Activated B cell treated with CpG ODN at 0.5 μM for 24 hours (primary cell): ENCODE data around the gene NFATC3. TPM values are rescaled to one million over a fixed set of nuclear protein-coding genes. Genes with fewer than 3 reads are reported as not detected.

ENCODE experiments used
- ATAC-seq: fragments of 200-7000 bp; cut with Tn5 transposase; one replicate; pipeline ENCODE4 v1.10.0; 2021; ENCODE audit warnings: low read depth, mild to moderate bottlenecking, moderate library complexity
- CTCF ChIA-PET: fragments of 350-600 bp; sonication (Branson Sonifier 250); formaldehyde crosslinking; loops from one replicate; lab custom pipeline; 2021; ENCODE audit warnings: antibody characterized with exemption; lab: Charles Lee
- POLR2A ChIA-PET: fragments of 350-600 bp; sonication (Branson Sonifier 250); formaldehyde crosslinking; loops from one replicate; lab custom pipeline; 2021; ENCODE audit warnings: antibody characterized with exemption; lab: Charles Lee
- DNase-seq: peaks from one replicate; pipeline ENCODE4 v3.0.0; 2022
- H3K27ac Mint-ChIP-seq: one replicate; pipeline ENCODE4 v1.8.0; 2020; ENCODE audit warnings: mixed read lengths
- H3K27me3 Mint-ChIP-seq: one replicate; pipeline ENCODE4 v1.8.0; 2021; ENCODE audit warnings: mixed read lengths
- H3K36me3 Mint-ChIP-seq: one replicate; pipeline ENCODE4 v1.8.0; 2021; ENCODE audit warnings: low read depth, mixed read lengths
- H3K4me1 Mint-ChIP-seq: one replicate; pipeline ENCODE4 v1.8.0; 2021; ENCODE audit warnings: mixed read lengths
- H3K4me3 Mint-ChIP-seq: one replicate; pipeline ENCODE4 v1.8.0; 2020; ENCODE audit warnings: mild to moderate bottlenecking, mixed read lengths
- H3K9me3 Mint-ChIP-seq: one replicate; pipeline ENCODE4 v1.8.0; 2020; ENCODE audit warnings: mixed read lengths
- intact Hi-C: fragments of 100-400 bp; cut with micrococcal nuclease; formaldehyde crosslinking; loops from one replicate; pipeline ENCODE4 v1.15.1; 2024
- total RNA-seq: library from RNA; stranded (reverse); gene quantifications from 2 replicates; pipeline ENCODE4 v1.2.3, GENCODE V29; 2022
- TF ChIP-seq, protein P1 (sequence below): fragments of 200-600 bp; IDR thresholded peaks from one replicate; pipeline ENCODE4 v1.8.0; 2022; ENCODE audit warnings: antibody characterized with exemption, mild to moderate bottlenecking

NFATC3 gene
- total RNA-seq, 1 donor from 2014 or later: 72.0 TPM

DNA sequence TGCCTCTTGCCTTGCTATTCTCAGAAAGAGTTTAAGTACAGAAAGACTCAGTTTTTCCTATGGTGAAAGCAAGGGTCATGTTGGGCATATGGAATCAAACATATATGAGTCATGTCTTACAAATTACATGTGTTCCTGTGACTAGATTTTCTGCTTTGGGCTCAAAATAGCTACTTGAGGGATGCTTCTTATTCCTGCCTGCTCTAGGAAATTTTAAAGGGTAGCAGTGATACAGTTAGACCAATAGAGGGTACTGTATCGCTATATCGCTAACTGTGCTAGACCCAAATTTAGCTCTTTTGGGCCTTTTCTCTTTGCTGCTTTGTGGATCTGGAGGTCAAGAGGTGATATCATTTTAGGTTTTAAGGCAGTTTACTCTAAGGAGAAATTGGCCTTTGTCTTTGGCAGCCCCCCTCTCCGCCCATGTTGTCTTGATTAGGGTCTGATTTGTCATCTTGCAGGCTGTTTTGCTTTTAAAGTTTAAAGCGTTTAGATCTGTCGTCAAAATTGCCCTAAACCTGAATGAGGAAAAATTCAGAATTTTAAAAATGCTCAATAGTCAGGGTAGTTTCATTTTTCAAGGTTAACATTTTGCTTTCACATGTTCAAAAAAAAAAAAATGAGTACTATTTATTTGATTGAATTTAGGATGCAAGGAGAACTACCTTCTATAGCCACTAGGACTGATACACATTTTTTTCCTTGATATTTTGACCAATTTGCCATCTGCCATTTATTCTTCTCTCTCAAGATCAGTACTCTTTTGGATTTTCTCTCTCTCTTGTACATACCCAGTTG is 8.8 kb downstream of the NFATC3 start:
- Mint-ChIP-seq H3K27me3 (no peaks in the 10 kb centered on the region), H3K4me1 (peaks cover 87% of the 10 kb centered on the region), H3K9me3 (no peaks in the 10 kb centered on the region), H3K4me3 (peak overlapping the region; percentile 6), H3K27ac (peak overlapping the region; percentile 65), H3K36me3 (peaks cover 1% of the 10 kb centered on the region)
- ChIA-PET CTCF (interaction anchor here (0.6 to 3.8 kb wide), 16 partner anchors 9 to 234 kb away, joined by 3 to 42 read pairs (median 5); partner anchors contain the start of genes NFATC3 and PLA2G15), POLR2A (interaction anchor here (0.5 to 2.5 kb wide), 7 partner anchors 10 to 133 kb away, joined by 3 to 15 read pairs (median 3); partner anchors contain the start of gene NFATC3)
- peak; percentile 67 for ATAC-seq
- intact Hi-C loops: loop anchor here (1.0 kb wide), 4 partner anchors 9 to 234 kb away; partner anchors contain the start of gene NFATC3
- DNase-seq: no peak
- TF ChIP-seq, protein P1, sequence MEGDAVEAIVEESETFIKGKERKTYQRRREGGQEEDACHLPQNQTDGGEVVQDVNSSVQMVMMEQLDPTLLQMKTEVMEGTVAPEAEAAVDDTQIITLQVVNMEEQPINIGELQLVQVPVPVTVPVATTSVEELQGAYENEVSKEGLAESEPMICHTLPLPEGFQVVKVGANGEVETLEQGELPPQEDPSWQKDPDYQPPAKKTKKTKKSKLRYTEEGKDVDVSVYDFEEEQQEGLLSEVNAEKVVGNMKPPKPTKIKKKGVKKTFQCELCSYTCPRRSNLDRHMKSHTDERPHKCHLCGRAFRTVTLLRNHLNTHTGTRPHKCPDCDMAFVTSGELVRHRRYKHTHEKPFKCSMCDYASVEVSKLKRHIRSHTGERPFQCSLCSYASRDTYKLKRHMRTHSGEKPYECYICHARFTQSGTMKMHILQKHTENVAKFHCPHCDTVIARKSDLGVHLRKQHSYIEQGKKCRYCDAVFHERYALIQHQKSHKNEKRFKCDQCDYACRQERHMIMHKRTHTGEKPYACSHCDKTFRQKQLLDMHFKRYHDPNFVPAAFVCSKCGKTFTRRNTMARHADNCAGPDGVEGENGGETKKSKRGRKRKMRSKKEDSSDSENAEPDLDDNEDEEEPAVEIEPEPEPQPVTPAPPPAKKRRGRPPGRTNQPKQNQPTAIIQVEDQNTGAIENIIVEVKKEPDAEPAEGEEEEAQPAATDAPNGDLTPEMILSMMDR: no peak

GRCh38 chr16:68094614-68094934 is 9.4 kb downstream of the NFATC3 start:
- H3K4me3 Mint-ChIP-seq: no peak overlapping the region
- no peak for DNase-seq
- peaks cover 83% of the 10 kb centered on the region for H3K4me1 Mint-ChIP-seq
- H3K9me3 Mint-ChIP-seq: no peaks in the 10 kb centered on the region
- intact Hi-C loops: loop anchor here (1.0 kb wide), 4 partner anchors 9 to 234 kb away; partner anchors contain the start of gene NFATC3
- H3K27me3 Mint-ChIP-seq: no peaks in the 10 kb centered on the region
- H3K36me3 Mint-ChIP-seq: peaks cover 4% of the 10 kb centered on the region
- H3K27ac Mint-ChIP-seq: peak overlapping the region; percentile 10
- ChIA-PET CTCF (interaction anchor here (1.0 to 3.8 kb wide), 7 partner anchors 12 to 134 kb away, joined by 3 to 42 read pairs (median 8); no protein-coding TSS in a partner anchor), POLR2A (interaction anchor here (0.6 to 1.1 kb wide), 2 partner anchors 25 to 27 kb away, joined by 3 to 8 read pairs; no protein-coding TSS in a partner anchor)
- no peak for ATAC-seq
- TF ChIP-seq, protein P1: no peak

DNA sequence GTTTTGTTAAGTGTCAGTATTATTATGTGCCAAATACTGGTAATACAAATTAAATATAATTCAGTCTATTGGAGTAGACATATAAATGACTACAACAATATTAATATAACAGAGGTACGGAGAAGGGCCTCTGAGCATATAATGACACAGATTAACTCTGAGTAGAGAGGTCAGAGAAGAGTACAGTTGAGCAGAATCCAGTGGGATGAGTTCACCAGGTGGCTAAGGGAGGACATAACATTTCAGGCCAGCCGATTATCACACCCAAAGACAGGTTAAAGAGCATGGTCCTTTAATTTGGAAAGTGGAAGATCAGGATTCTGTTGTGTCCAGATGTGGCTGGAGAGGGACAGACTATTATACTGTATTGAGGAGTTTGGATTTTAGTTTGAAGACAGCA is 11.3 kb downstream of the NFATC3 start:
- Mint-ChIP-seq H3K27me3 (no peaks in the 10 kb centered on the region), H3K9me3 (no peaks in the 10 kb centered on the region), H3K4me1 (peaks cover 74% of the 10 kb centered on the region), H3K4me3 (no peak overlapping the region), H3K27ac (peak overlapping the region; percentile 30), H3K36me3 (peaks cover 5% of the 10 kb centered on the region)
- ATAC-seq: no peak
- ChIA-PET POLR2A (interaction anchor here (1.9 kb wide), 1 partner anchor 12 kb away, joined by 4 read pairs; no protein-coding TSS in a partner anchor), CTCF (no interaction called here)
- intact Hi-C loops: no loop called here
- DNase-seq: no peak
- TF ChIP-seq, protein P1: no peak

DNA sequence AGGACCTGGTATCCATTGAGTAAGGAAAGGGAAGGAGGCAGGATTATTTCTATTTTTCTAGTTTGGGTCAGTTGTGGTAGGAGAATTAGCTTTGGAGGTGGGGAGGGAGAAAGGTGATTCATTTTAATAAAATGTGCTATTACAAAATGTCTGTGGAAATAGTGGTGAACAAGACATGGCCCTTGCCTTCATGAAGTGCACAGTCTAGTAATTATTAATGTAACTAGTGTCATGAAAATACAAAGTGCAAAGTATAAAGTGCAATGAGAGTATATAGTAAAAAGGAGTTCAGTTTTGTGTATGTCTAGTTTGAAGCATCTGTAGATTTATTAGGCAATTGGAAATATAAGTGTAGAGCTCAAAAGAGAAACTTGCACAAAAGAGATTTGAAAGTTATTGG is 11.9 kb downstream of the NFATC3 start:
- no peaks in the 10 kb centered on the region for H3K27me3 Mint-ChIP-seq
- H3K4me1 Mint-ChIP-seq: peaks cover 73% of the 10 kb centered on the region
- ChIA-PET CTCF (interaction anchor here (0.8 kb wide), 1 partner anchor 131 kb away, joined by 4 read pairs; no protein-coding TSS in a partner anchor), POLR2A (interaction anchor here (0.9 to 1.9 kb wide), 2 partner anchors 13 to 23 kb away, joined by 3 to 4 read pairs; no protein-coding TSS in a partner anchor)
- H3K36me3 Mint-ChIP-seq: peaks cover 7% of the 10 kb centered on the region
- no peak for DNase-seq
- TF ChIP-seq, protein P1: no peak
- peak overlapping the region; percentile 30 for H3K27ac Mint-ChIP-seq
- no peak overlapping the region for H3K4me3 Mint-ChIP-seq
- no peak for ATAC-seq
- no peaks in the 10 kb centered on the region for H3K9me3 Mint-ChIP-seq
- intact Hi-C loops: no loop called here

DNA sequence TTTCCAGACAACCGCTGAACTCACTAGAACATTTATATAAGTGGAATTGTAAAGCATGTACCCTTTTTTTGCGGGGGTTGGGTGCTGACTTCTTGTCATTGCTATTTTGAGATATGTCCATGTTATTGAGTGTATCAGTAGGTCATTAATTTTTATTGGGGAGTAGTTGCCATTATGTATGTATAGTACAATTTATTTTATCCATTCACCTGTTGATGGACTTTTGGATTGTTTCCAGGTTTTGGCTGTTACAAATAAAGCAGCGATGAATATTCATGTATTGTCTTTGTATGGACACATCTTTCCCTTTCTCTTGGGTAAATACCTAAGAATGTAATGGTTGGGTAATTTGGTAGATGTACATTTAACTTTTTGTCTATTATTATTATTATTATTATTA is 12.7 kb downstream of the NFATC3 start:
- CTCF ChIA-PET: interaction anchor here (0.8 kb wide), 1 partner anchor 130 kb away, joined by 4 read pairs; no protein-coding TSS in a partner anchor
- Mint-ChIP-seq H3K9me3 (peaks cover 3% of the 10 kb centered on the region), H3K27me3 (no peaks in the 10 kb centered on the region), H3K4me3 (no peak overlapping the region), H3K36me3 (peaks cover 11% of the 10 kb centered on the region), H3K27ac (no peak overlapping the region), H3K4me1 (peaks cover 75% of the 10 kb centered on the region)
- no peak for ATAC-seq
- POLR2A ChIA-PET: interaction anchor here (0.9 to 1.9 kb wide), 2 partner anchors 13 to 24 kb away, joined by 3 to 4 read pairs; no protein-coding TSS in a partner anchor
- intact Hi-C loops: no loop called here
- TF ChIP-seq, protein P1: no peak
- DNase-seq: no peak
